22Rv1 (cell line): Measurements from ENCODE around the gene RDH5.

ENCODE experiments used
- H3K27ac ChIP-seq: fragments of 450-650 bp; 2 replicates; pipeline ENCODE4 v1.5.1; 2017
- CTCF ChIP-seq: fragments of 450-650 bp; IDR thresholded peaks from 2 replicates; pipeline ENCODE4 v1.5.1; 2017; ENCODE audit warnings: mild to moderate bottlenecking
- ZFX ChIP-seq: fragments of 450-650 bp; IDR thresholded peaks from 2 replicates; pipeline ENCODE4 v1.6.1; 2017; ENCODE audit warnings: antibody characterized with exemption, borderline replicate concordance

RDH5 gene

DNA sequence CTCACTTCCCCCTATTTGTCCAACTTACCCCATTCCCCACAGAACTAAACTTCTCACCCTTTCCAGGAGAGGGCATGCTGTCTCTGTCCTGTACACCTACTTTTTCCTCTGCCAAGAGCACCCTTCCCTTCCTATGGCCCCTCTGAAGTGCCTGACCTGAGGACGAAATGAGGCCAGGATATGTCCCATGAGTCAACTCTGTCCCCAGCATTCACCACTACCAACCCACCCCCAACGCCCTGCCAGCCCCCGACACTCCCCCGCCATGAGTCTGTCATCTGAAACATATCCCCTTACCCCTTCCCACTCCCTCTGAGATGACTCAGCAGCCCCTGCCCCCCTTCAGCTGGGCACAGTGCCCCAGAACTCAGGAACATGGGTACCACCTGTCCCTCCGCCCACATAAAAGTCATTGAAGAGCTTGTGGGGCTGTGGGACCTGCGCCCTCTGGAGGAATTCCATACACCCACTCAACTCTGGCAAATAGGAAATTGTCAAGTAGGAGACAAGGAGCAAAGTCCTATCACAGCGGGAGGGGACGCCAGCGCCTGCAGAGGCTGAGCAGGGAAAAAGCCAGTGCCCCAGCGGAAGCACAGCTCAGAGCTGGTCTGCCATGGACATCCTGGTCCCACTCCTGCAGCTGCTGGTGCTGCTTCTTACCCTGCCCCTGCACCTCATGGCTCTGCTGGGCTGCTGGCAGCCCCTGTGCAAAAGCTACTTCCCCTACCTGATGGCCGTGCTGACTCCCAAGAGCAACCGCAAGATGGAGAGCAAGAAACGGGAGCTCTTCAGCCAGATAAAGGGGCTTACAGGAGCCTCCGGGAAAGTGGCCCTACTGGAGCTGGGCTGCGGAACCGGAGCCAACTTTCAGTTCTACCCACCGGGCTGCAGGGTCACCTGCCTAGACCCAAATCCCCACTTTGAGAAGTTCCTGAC, 38.8 kb upstream of the RDH5 start:
- peak overlapping the region; percentile 67 for H3K27ac ChIP-seq
- TF ChIP-seq ZFX: no peak
- peak; percentile 96 for TF ChIP-seq CTCF

GRCh38 chr12:55682087-55682796, 38.0 kb upstream of the RDH5 start:
- TF ChIP-seq ZFX (no peak), CTCF (no peak)
- peak overlapping the region; percentile 67 for H3K27ac ChIP-seq

- no peak overlapping the region for H3K27ac ChIP-seq
- TF ChIP-seq CTCF (no peak), ZFX (no peak)
Observed at GRCh38 chr12:55683676-55684075, 36.5 kb upstream of the RDH5 start.

- H3K27ac ChIP-seq: no peak overlapping the region
- TF ChIP-seq CTCF (no peak), ZFX (no peak)
Observed at GRCh38 chr12:55684761-55685370, 35.3 kb upstream of the RDH5 start.

GRCh38 chr12:55685671-55686070, 34.5 kb upstream of the RDH5 start:
- no peak overlapping the region for H3K27ac ChIP-seq
- TF ChIP-seq CTCF (no peak), ZFX (no peak)

DNA sequence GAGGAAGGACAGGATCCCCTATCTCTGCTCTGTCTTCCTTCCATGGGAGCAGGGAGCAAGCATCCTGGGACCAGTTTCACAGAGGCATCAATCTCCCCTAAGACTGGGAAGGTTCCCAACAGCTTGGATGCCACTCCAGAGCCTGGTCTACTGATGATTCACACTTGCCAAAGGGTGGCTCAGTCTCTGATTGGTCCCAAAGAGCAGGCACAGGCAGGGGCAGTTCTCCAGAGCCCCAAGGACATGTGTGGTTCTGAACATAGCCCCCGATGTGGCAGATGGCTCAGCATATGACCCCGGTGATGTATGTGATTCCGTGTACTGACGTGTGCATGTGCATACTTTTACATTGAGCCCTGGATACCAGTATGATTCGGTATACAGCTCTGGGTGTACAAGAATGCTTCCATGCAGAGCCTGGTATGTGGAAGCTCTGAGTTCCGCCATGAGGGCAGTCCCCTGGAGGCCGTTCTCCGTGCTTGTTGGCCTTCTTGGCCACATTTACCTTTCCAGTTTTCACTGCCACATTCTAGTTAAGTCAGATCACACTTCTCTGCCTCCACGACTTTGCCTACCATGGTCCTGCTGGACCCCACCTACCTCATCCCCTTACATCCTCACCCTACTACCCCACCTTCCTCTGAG, 33.7 kb upstream of the RDH5 start:
- no peak for TF ChIP-seq CTCF
- TF ChIP-seq ZFX: no peak
- no peak overlapping the region for H3K27ac ChIP-seq
